RPMI7951 (cell line): Measurements from ENCODE around the gene ARHGAP22. TPM values are rescaled to one million over a fixed set of nuclear protein-coding genes. Genes with fewer than 3 reads are reported as not detected.

Experiments
- DNase-seq: peaks from one replicate; pipeline ENCODE4 v3.0.0-alpha.2; 2012; ENCODE audit warnings: low read depth
- total RNA-seq: library from RNA; depleted of rRNA; stranded (reverse); fragments of >200 nt; shearing (Covaris generic); gene quantifications from 2 replicates; pipeline ENCODE4 v1.2.3, GENCODE V29; 2014

ARHGAP22 gene
- total RNA-seq, 1 experiment from 2014 or later = 20.7 TPM

DNA sequence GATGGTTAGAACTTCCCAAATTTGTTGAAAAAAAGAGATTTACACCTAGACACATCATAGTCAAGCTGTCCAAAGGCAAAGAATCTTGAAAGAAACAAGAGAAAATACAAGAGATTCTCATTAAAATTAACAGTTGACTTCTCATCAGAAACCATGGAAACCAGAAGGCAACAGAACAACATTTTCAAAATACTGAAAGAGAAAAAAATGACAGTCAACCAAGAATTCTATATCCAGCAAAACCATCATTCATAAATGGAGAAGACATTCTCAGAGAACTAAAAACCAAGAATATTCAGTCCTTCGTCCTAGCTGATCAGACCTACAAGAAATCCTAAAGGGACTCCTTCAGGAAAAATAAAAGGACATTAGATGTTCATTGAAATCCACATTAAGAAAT is 90.6 kb downstream of the ARHGAP22 start:
- DNase-seq = no peak

DNA sequence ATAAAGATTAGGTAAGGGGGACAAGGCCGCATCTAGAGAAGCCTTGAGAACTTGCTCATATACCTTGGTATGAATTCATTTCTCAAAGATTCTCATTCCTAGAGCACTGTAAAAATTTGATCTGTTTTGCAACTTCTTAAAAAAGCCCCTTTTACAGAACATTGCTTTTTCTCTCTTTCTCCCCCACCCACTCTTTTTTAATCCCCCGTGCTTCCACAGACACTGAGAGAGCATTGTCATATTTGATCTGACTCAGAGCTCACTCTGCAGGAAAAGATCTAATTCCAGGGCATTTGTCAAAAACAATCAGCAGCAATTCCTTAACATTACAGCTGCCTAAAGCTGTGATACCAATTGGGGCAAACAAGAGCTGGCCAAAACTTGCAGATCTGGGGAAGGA is 92.0 kb downstream of the ARHGAP22 start:
- no peak for DNase-seq

DNA sequence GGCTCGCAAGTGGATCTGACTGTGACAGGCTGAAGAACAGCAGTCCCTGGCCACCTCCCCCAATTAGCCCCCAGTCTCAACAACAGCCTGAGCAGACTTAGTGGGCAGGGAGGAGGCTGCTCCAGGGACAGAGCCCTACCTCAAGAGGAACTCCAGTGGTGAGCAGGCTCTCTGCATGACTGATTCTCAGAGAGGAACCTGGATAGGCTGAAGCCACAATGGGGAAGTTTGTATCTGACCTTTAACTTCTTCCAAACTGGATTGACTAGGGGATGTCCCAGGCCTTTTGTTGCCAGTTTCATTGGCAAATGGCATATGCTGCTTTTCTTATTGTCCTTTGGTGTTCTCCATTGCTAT is 93.0 kb downstream of the ARHGAP22 start:
- no peak for DNase-seq

DNA sequence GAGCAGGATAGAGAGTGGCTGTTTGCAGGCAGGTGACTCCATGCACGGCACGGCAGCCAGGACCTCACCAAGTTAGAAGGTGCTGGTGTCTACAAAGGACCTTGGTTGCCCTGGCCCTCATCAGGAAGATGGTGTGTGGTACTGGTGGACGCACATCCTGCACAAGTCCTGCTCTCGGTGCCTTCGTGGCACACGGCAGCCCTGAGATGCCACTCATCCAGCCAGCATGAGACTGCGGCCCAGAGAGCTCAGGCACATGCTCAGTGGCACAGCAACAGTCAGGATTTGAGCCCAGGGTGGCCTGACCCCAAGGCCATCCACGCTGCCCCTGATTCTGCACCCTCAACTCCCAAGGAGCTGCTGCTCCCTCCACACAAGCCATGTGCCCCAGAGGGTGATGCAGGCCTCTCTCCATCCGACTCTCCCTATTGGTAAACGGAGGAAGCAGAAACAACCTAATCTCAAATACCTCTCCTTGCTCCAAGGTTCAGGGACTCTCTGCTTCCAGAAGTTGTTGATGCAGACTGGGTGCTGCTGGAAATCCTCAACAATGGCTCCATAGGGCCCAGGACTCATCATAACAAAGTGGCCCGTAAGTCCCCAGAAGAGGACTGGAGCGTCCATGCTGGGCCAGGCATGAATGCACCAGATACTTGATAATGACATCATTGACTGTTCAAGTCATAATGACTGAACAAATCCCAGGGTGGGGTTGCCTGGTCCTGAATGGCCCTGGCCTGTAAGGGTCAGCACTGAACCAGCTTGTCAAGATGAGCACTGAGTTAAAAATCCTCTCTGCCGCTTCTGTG is 93.6 kb downstream of the ARHGAP22 start:
- DNase-seq = no peak

DNA sequence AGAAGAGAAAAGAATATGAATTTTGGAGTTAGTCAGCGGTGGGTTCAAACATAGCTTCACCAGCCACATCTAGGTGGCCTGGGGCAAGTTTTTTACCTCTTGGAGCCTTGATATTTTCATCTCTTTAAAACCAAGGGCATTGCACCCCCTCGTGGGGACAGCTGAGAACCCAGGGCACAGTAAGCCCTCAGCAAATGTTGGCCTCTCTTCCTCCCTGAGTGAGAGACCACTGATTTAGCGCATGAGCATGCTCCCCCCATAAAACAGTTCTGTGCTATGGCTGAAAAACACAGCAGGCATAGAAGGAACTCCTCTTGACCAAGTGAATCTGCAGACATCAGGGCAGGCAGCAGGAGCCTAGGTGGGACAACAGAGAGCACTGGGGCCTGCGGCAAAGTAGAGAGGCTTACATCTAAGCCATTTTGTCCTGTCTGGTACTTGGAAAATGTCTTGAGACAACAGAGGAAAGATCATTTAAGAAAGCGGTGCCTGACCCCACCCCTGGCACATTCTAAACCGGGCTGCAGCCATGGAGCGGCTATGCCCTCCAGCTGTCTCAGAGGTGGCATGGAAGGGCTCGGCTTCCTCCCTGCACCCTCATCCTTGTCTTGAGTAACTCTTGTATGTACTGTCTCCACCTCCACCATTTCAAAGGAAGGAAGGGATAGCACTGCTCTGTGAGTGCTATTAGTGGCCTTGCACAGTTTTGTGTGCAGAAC is 94.7 kb downstream of the ARHGAP22 start:
- peak; percentile 43 for DNase-seq

DNA sequence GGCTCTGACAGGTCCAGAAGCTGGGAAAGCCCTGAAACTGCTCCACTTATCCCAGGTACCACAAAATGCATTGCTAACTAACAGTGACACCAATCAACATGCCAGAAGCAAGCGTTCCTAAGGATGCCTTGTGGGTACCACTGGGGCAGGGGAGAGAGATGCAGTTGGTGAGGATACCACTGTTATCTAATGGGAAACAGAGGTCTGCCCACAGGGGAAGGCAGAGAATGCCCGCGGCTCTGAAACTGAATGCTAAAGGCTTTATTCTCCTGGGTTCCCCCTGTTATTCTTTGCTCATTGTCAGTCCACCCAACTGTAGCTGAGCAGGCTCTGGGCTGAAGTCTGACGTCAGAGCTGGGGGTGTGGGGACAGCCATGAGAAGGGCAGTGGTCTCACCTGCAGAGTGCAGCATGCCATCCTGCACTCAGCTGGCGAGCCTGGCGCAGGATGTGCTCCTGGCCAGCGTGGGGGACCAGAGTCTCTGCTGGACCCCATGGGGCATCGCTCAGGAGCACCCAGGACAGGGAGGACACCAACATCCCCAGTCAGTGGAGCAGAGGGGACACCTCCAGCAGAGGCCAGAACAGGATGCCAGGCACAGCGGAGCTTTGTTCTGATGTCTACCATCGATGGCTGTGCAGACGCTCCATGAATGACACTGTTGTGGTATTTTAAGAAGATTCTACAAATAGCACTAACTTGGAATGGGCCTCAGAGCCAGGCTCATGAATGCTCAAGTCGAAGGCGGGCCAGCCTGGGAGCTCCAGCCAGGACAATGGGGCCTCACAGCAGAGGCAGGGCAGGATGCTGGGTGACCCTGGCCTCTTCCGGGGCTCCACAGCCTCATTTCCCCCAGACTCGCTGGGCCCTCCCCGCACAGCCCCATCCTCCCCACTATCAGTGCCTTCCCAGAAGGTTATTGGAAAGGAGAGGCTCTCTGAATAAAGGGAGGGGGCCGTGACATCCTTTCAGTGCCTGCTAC is 95.8 kb downstream of the ARHGAP22 start:
- DNase-seq = peak; percentile 40

DNA sequence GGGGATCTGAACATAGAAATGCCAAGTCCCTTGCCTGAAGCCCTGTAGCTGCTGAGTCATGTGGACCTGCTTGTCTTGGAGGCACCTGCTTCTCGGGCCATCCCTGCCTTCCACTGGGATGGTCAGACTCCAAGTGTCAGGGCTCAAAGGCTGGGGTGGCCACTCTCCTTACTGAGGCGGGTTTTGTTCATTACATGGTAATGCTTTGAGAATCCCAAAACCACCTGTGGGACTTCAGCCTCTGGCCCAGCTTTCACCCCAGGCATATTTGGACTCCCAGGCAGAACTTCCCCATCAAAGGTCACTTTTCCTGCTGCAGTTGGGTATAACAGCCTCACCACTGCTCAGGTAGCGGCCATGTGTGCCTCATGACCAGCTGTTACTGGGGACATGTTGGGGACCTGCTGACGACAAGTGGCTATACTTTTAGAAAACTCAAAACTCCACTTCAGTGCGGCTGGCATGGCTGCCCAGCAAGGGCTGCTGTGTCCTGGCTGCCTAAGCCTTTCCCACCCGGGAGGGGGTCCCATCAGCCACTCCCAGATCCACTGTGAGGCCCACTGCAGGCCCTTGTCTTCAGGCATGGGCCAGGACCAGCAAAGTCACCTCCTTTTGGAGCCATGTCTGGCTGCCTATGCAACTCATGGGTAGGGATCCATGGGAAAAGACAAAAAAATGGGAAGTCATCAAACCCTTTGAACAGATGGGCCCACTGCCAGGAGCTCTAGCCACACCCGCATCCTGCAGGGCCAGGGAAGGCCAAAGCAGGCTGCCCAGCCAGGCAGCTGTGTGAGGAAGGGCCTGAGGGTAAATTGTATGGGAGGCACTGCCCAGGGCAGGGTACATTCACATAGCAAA is 96.7 kb downstream of the ARHGAP22 start:
- peak; percentile 76 for DNase-seq

DNA sequence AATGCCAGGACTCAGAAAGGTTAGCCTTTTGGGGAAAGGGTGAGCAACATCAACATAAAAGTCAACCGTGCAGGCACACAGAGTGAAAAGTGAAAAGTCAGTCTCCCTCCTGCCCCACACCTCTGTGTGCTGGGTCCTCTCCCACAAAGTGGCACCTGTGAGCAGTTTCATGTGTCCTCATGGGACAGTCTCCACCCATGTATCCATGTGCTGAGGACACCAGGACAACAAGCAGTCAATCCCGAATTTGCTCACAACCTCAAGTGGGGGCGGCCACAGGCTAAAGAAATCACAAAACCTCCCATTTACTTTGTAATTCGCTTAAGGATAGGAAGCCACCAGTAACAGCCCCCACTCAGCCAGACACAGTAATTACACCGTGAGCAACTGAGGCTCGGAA is 97.4 kb downstream of the ARHGAP22 start:
- DNase-seq = no peak

DNA sequence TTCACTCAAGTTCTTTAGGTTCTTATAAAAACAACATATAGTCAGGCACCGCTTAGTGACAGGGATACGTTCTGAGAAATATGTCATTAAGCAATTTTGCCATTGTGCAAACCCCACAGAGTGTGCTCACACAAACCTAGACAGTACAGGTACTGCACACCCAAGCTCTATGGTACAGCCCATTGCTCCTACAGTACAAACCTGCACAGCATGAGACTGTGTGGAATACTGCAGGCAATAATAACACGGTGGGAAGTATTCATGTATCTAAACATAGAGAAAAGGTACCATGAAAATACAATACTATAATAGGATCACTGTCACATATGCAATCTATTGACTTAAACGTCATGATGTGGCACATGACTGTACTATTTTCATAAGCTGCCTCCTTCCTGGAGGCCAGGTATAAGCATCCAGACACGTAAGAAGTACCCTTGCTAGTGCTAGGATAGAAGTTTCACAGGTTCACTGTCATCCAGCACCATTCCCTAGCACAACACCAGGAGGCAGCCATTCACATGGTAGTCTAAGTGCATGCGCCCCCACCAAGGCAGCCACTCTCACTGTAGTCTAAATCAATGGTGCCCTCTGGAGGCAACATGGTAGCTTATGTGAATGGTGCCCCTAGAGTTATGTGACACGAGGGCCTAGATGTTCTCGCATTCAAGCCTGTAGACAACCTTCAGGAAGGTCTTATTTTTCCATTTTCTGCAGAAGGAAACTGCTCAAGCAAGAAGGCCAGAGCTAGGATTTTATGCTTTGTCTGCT is 98.5 kb downstream of the ARHGAP22 start:
- peak; percentile 21 for DNase-seq

DNA sequence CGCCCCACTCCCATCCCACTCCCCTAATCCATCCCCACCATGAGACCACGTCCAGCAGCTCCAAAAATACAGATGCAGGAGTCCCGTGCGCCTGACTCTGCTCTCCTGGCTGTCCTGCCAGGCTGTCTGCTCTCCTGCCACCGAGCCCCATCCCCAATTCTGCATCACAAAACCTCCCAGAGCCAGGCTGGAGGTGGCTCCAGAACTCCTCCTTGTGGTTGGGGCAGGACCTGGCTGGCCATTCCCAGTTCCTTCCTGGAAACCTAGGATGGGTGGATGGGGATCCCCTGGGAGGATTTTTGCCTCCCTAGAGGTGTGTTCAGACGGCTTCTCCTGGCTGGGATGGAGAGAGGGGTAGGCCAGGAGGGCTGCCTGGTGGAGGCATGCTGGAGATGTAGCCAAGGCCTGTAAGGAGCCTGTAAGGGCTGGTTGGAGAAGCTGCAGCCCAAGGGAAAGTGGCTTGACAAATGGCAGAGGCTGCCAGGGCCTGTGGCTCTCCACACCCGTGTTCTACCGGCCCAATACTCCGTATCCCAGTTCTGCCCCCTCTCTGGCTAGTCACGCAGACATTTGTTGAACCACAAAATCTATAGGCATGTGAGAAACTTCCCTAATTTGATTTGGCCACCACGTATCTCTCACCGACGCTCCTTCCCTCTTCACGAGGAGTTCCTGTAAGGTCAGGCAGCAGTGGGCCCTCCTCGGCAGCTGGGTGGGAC is 99.3 kb downstream of the ARHGAP22 start:
- DNase-seq = no peak

DNA sequence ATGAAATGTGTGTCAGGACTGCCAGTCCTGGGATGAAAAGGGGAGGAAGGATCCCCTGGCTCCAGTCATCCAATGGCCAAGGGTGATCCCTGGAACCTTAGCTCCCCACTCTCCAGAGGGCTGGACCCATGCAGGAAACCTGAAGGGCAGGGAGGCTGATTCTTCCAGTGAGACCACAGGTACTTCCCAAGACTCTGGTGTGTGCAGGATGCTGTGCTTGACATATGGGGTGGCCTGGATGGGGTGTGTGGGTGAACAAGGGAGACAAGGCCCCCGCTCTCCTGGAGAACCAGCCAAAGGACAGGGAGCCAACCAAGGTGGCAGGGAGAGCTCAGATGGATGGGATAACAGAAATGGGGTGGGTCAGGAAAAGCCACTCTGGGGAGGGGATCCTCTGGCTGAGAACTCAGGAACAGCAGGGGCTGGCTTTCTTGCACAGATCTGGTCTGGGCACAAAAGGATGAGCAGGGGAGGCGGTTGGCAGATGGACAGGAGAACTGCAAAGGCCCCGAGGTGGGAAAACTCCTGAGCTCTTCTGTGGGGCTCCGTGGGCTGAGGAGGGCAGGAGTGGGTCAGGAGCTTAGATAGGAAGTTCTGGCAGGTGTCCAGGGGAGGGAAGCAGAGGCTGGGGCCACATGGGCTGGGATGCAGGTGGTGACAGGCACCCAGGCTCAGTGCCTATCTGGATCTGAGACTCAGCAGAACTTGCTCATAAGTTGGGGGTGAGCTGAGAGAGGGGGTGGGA is 100.6 kb downstream of the ARHGAP22 start:
- DNase-seq = no peak

DNA sequence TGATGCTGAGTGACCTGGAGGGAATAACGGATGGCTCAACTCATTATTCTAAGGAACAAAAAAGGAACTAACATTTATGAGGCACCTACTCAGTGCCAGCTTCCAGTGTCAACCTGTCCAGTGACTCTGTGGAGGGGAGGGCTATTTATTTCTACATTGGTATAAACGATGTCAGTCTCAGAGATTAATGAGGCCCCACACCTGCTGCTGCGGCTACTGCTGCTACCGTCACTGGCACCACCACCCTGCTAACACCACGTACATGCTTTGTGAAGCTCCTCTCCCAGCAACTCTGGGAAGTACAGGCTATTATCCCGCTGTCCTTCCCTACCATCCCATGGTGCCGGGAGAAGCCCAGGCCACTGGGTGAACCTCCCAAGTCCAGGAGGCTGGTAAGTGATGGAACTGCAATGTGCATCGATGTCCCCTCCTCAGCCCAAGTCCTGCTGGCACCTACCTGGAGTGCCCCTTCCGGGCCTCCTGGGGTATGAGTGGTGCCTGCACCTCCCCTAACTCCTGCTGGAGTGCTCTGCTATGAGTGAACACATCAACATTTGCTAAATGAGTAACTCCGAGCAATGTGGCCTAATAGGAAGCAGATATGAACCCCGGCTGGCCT is 101.5 kb downstream of the ARHGAP22 start:
- no peak for DNase-seq

DNA sequence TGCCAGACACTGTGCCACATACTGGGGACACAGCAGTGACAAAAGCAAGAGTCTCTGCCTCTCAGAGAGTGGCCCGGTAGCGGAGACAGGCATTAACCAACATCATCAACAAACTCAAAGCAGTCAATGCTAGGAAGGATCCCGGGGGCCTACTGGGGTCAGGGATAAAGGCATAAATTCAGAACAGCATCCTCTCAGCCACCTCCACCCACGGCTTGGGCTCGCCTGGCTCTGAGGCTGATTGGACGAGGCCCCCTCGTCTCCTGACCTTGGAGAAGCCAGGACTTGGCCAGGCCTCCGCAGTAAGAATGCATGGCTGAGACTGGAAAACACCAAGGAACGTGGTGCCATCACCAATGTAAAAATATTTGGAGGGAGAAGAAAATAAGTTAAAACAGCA is 102.1 kb downstream of the ARHGAP22 start:
- DNase-seq = no peak

DNA sequence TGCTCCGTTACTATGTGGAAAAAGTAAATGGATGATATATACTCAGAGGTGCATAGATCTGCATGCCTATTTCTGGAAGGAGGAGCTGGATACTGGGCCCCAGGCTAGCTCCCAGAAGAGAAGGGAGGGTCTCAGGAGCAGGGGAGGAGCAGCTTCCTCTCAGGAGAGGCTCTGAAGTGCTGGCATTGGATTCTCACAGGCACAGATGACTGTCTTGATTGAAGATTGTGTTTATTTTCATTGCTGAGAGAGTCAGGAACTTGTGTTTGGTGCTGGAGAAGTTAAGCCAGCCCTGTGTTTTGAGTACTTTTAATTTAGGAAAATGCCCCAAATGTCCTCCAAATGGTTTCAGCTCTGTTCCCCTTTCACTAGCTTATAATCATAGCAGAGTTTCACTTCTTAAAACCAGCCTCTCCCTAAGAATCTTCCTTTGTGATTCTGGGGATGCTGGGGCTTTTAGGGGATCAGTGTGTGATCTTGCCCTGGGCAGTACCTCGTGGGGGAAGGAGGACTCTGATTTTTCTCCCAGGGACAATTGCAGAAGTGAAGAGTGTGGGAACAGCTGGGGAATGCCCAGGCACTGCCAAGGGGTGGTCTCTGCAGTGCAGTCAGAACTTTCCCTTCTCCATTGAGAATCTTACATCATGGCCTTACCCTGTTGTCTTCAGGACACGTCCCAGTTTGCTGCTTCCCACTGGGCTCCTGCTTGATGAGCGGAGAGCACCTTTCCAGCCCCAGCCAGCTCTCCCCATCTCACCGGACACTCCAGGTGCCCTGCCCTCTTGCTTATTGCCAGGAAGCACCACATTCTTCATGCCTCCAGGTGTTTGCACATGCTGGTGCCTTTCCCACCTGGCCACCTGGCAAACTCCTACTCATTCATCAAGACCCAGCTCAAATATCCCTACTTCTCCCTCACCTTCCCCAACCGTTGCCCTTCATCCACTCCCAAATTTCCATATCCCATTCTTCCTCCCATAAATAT is 102.8 kb downstream of the ARHGAP22 start:
- DNase-seq = no peak

DNA sequence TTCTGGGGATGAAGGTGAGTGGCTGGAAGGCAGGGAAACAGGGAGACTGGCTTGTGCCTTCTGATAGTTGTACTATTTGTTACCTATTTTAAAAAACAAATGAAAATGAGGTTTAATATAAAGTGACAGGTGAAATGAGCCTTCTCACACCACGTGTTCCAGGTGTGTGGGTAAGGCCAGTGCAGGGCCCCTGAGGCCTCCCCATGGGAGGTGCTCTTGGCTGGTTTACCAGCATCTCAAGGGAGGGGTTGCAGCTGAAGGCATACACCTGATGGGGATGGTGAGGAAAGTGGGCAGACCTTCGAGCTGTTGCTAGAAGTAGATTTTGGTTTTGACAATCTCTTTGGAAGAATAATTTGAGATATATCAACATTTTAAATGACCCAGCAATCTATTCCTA is 103.6 kb downstream of the ARHGAP22 start:
- no peak for DNase-seq

DNA sequence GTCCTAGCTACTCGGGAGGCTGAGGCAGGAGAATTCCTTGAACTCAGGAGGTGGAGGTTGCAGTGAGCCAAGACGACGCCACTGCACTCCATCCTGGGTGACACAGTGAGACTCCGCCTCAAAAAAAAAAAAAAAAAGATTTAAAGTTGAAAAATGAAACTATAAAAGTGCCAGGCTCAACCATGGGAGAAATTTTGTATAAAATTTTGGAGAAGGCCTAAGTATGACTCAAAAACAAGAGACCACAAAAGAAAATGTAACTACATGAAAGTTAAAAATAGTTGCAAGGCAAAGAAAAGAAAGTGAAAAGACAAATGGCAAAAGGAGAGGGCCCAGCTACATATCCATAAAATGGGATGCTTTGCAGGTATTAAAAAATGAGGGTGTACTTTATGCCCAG is 104.1 kb downstream of the ARHGAP22 start:
- no peak for DNase-seq

DNA sequence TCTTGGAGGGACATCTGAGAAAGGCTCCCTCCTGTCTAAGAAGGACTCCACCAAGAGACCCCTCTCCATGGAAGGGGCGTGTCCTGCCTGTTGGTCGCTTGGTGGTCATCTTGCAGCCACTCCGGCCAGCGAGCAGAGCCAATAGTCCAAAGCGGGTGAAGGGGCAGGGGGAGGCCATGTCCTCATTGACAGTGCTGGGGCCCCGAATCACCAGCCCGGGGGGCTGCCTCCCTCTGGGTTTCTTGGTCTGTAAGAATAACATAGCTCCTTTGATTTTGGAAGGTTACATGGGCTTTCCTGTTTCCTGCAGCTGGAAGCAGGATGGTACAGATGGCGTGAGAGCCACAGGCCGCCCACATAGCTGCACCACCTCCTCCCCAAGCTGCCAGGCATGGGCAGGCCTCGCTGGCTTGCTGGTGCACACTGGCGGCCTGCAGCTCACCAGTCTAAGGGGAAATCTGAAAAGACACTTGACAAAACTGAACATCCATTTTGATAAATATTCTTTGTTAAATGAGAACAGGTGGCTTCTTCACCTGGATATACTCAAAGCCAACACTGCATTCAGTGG is 105.8 kb downstream of the ARHGAP22 start:
- DNase-seq = no peak
